ENCODE data around the gene PTPRD. TPM values are rescaled to one million over a fixed set of nuclear protein-coding genes. Genes with fewer than 3 reads are reported as not detected.

Gene PTPRD
- total and polyA plus RNA-seq, 9 of the 15 experiments (the other 6 are each of a cell fraction or from before 2014, with no cell fraction given): 0.11 TPM; not detected in 8

GRCh38 chr9:8456344-8456743 is 2156.5 kb downstream of the PTPRD start:
- TF ChIP-seq PATZ1 (CRISPR knock-in tag; IDR thresholded peaks at IDR 0.05; ENCODE audit: borderline replicate concordance): no peak
- TF ChIP-seq FOXP4 (CRISPR knock-in tag; IDR thresholded peaks at IDR 0.05; ENCODE audit: borderline replicate concordance): no peak
- no peak for TF ChIP-seq PTTG1 (tag; IDR thresholded peaks at IDR 0.05; ENCODE audit: low read depth)
- no peak for TF ChIP-seq ZNF778 (CRISPR knock-in tag; IDR thresholded peaks at IDR 0.05)
- no peak for TF ChIP-seq SMAD4 (CRISPR knock-in tag; conservative IDR thresholded peaks at IDR 0.05)
- TF ChIP-seq SREBF2 (CRISPR knock-in tag; IDR thresholded peaks at IDR 0.05): no peak
- TF ChIP-seq SUPT5H (IDR thresholded peaks at IDR 0.05): no peak
- no peak for TF ChIP-seq YBX1 (IDR thresholded peaks at IDR 0.05)
- TF ChIP-seq NKRF (IDR thresholded peaks at IDR 0.05; ENCODE audit: borderline replicate concordance): no peak
- TF ChIP-seq PYGO2 (tag; IDR thresholded peaks at IDR 0.05): no peak
- no peak for TF ChIP-seq MXD1 (CRISPR knock-in tag; IDR thresholded peaks at IDR 0.05; ENCODE audit: borderline replicate concordance, poor library complexity, severe bottlenecking)
- TF ChIP-seq CHCHD3 (CRISPR knock-in tag; IDR thresholded peaks at IDR 0.05): no peak
- TF ChIP-seq ZNF695 (CRISPR knock-in tag; IDR thresholded peaks at IDR 0.05): no peak
- TF ChIP-seq PHB (CRISPR knock-in tag; IDR thresholded peaks at IDR 0.05): no peak
- no peak for TF ChIP-seq THAP7 (CRISPR knock-in tag; IDR thresholded peaks at IDR 0.05)
- no peak for TF ChIP-seq RFX1 (IDR thresholded peaks at IDR 0.05)
- no TSS peak for BruUV-seq (replicated peaks)
- Histone ChIP-seq H3K9me3 (replicated peaks; ENCODE audit: control insufficient read depth, insufficient read depth, low read depth, low read length) (no peaks in the 10 kb centered on the region), H3K79me2 (ENCODE audit: control insufficient read depth, insufficient read depth, low read length) (no peaks in the 10 kb centered on the region), H3K4me2 (ENCODE audit: insufficient read depth, low read length) (no peak overlapping the region), H3K9ac (ENCODE audit: insufficient read depth in 1 of 2, low read depth in 2 of 2, low read length in 2 of 2) (no peak overlapping the region), H3K36me3 (ENCODE audit: control insufficient read depth, insufficient read depth, low read length) (no peaks in the 10 kb centered on the region), H2AFZ (ENCODE audit: low read depth, low read length) (no peak overlapping the region), H3K9me1 (ENCODE audit: control insufficient read depth, insufficient read depth, low read length) (no peaks in the 10 kb centered on the region), H3K4me3 (no peak overlapping the region), H3K4me1 (replicated peaks in 1 of 2; ENCODE audit: control insufficient read depth in 2 of 2, insufficient read depth in 2 of 2, low read length in 2 of 2) (no peaks in the 10 kb centered on the region), H3K27me3 (ENCODE audit: control insufficient read depth in 2 of 2, insufficient read depth in 2 of 2, low read length in 2 of 2) (no peaks in the 10 kb centered on the region), H4K20me1 (replicated peaks; ENCODE audit: control insufficient read depth, insufficient read depth, low read length) (no peaks in the 10 kb centered on the region), H3K27ac (ENCODE audit: extremely low read depth, low read depth, low read length) (no peak overlapping the region)
- CTCF ChIA-PET (ENCODE audit: low intra/inter-chr PET ratio): no interaction called here
- POLR2A ChIA-PET: no interaction called here
- intact Hi-C loops (cut with micrococcal nuclease): no loop called here
- ATAC-seq: no peak
- FAIRE-seq: no peak
- no peak for DNase-seq (ENCODE audit: extremely low read depth in 1 of 4, low spot score in 3 of 4)
- in situ Hi-C loops (cut with MboI): no loop called here
